HPDE6-E6E7 (cell line): ENCODE results near the gene L3MBTL1.
"Not testable (repeated sequence)": the region's sequence is repeated elsewhere in the genome, so short reads cannot be mapped to it uniquely, and the experiment has no call there.

Experiments
- DNase-seq: peaks from one replicate; pipeline ENCODE4 v3.0.0; 2011; ENCODE audit warnings: missing footprints; ENCODE audit errors: extremely low spot score

L3MBTL1 gene

DNA sequence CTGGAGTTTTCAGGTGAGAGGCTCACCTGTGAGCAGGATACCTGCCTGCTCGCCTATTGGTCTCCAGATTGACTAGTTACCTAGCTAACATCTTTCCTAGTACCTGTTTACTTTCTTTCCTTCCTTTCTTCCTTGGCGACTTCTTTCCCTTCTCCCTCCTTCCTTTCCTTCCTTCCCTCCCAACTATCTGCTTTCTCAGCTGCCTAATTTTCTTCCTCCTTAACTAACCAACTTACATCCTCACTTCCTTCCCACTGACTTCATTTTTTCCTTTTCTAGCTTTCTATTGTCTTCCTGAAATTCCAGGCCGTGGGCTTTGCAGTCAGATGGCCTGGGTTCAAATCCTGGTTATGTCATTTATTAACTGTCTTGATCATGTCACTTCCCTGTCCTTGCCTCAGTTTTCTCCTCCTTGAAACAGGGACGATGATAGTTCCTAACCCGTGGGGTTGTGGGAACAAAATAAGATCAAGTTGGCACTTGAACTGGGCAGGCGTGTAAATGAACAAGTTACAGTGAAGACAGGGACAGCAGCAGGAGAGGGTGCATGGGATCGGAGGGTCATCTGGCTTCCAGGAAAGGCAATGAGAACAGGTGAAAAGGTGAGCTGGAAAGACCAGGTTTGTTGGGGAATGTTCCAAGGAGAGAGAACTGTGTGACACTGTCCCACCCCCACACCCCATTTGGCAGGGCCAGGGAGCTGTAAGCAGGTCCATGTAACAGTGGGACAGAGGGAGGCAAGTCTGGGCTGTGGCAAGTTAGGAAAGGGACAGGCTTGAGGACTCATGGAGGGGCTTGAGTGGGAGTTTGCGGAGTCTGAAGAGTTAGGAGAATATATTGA, 51.9 kb downstream of the L3MBTL1 start:
- DNase-seq = no peak

DNA sequence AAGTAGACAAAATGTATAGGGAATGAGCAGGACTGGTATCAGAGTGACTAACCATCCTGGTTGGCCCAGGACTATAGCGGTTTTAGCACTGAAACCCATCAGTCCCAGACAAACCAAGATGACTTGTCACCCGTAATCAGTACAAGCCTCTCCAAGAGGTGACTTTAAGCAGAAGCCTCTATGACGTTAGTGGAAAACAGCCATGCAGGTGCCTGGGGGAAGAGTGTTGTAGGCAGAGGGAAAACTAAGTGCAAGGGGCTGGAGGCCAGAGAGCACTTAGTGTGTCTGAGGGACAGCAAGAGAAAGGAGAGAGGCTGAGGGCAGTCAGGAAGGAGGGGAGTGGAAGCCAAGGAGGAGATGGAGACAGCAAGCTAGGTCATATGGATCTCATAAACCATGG, 53.5 kb downstream of the L3MBTL1 start:
- DNase-seq = no peak

- DNase-seq = no peak
Observed at GRCh38 chr20:43563429-43563828, 55.9 kb downstream of the L3MBTL1 start.

DNA sequence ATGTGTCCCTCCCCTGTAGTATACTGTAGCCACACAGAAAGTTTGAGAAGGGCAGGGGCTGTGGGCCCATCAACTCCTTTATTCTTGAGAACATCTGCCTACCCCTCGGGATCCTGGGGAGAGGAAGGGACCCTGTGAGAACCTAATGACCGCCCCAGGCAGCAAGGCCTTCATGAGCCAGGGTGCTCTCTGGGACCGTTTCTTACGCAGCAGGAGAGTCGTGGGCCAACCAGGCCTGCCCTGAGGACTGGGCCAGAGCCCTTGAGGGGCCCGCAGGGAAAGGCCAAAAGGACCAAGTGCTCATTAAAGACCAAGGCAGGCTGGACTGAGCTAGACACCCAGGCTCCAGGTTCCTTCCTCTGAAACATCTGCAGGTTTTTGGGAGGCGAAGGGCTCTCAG, 56.5 kb downstream of the L3MBTL1 start:
- DNase-seq = no peak

DNA sequence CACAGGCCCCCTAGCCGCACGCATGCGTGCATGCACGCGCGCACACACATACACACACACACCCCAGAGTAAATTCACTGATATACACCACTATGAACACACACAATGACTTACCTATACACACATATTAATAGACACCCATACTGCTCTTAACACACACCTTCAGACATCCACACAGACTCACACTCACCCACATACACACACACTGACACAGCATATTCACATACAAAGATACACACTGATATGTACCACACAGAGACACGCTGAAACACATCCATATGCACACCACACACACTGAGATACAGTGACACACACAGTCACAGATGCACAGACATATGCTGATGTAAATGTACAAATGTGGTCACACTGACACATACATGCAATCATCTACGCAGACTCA, 57.0 kb downstream of the L3MBTL1 start:
- no peak for DNase-seq

DNA sequence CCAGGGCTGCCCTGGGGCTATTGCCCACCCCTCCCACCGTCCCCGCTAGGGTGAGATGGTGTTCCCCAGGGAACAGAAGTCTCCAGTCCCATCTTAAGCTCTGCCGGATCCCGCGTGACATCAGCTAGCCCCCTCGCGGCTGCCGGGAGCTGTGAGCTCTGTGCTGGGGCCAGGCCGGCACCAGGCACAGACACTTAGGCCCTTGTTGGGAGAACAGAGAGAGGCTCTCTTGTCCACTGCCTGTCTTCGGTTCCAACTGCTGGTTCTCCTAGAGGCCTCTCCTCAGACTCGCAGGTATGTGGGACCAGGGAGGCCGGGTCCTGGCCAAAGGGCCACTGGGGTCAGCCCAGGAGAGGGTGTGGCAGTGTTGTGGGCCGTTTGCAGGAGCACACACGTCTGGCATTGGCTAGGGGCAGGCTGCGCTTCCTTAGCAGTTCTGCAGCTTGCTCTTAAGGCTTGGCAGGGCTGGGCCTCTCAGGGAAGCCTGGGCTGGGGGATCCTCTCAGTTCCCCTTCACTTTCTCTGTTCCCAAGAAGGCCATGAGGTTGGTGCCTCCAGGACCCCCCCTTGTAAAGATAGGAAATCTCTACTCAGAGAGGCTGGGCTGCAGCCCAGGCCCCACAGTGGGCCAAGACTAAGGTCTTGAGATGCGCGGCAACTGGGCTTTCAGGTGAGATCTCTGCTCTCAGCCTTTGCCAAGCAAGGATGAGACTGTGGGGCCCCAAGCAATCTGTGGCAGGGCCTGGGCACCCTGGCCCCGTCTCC, 57.7 kb downstream of the L3MBTL1 start:
- no peak for DNase-seq

DNA sequence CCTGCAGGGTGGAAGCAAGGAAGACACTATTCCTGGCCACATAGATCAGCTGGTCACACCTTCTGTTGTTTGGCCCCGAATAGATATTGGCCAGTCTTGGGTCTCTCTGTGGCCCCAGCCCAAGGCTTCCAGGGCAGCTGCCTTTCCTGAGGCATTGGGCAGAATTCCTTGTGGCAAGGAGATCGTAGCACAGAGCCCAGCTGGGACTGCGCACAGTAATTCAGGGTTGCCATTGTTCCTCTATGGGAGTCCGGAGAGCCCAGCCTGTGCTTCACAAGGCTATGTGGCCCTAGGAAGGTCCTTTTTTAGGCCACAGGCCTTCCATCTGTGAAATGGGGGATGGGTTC, 58.2 kb downstream of the L3MBTL1 start:
- DNase-seq = no peak

DNA sequence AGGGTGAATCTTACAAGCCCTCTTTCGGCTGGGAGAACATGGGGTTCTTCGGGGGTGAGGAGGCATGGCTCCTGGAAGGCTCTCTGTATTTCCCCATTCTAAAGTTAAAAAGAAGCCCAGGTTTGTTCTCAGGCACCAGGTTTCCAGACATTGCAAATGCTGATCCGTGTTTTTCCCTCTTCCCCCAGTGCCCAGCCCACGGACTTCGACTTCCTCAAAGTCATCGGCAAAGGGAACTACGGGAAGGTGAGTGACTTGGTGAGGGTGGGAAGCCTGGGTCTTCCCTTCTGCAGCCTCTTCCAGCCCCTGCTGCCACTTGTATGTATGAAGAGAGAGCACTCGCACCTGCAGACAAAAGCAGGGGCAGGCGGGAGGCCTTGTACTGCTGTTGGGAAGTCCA, 60.0 kb downstream of the L3MBTL1 start:
- no peak for DNase-seq

DNA sequence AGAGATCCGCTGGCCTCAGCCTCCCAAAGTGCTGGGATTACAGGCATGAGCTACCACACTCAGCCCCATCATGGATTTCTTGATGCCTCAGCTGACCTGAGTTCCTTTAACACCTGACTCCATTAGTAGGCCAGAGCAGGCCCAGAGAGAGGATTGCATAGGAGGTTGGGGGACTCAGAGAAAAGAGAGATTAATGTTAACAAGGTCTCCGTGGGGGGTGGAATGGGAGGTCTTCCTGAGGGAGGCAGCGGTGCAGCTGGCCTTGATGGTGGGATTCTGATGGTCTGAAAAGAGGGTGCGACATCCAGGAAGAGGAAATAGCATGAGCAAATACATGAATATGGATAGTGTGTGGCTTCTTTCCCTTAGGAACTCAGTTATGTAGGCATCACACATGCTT, 61.2 kb downstream of the L3MBTL1 start:
- no peak for DNase-seq

DNA sequence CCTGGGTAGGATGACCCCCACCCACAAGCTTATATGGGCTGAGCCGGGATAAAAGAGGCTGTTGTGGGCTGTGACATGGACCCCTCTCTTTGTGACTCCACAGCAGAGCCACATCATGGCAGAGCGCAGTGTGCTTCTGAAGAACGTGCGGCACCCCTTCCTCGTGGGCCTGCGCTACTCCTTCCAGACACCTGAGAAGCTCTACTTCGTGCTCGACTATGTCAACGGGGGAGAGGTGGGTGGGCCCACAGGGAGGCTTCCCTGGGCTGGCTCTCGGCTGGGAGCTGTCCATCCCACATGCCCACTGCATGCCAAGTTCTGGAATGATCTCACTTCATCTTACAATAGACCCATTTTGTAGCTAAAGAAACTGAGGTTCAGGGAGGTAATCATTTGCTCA, 61.8 kb downstream of the L3MBTL1 start:
- DNase-seq = no peak

DNA sequence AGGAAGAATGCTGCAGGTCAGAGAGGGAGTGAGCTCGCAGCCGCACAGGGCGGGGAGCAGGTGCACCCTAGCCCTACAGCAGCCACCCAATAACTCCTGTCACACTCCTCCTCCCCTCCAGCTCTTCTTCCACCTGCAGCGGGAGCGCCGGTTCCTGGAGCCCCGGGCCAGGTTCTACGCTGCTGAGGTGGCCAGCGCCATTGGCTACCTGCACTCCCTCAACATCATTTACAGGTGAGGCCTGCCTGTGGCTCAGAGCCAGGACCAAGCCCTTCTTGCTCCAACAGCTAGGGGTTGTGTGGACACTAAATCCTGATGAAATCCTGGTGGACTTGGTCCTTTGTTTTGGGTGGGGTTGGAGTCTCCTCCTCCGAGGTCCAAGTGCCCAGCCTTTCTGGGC, 63.0 kb downstream of the L3MBTL1 start:
- no peak for DNase-seq

- no peak for DNase-seq
Observed at GRCh38 chr20:43571310-43571709, 63.8 kb downstream of the L3MBTL1 start.

- no peak for DNase-seq
Observed at GRCh38 chr20:43571771-43572170, 64.3 kb downstream of the L3MBTL1 start.

- DNase-seq = no peak
Observed at GRCh38 chr20:43572891-43573290, 65.4 kb downstream of the L3MBTL1 start.

GRCh38 chr20:43576108-43576507, 68.6 kb downstream of the L3MBTL1 start:
- DNase-seq = no peak

DNA sequence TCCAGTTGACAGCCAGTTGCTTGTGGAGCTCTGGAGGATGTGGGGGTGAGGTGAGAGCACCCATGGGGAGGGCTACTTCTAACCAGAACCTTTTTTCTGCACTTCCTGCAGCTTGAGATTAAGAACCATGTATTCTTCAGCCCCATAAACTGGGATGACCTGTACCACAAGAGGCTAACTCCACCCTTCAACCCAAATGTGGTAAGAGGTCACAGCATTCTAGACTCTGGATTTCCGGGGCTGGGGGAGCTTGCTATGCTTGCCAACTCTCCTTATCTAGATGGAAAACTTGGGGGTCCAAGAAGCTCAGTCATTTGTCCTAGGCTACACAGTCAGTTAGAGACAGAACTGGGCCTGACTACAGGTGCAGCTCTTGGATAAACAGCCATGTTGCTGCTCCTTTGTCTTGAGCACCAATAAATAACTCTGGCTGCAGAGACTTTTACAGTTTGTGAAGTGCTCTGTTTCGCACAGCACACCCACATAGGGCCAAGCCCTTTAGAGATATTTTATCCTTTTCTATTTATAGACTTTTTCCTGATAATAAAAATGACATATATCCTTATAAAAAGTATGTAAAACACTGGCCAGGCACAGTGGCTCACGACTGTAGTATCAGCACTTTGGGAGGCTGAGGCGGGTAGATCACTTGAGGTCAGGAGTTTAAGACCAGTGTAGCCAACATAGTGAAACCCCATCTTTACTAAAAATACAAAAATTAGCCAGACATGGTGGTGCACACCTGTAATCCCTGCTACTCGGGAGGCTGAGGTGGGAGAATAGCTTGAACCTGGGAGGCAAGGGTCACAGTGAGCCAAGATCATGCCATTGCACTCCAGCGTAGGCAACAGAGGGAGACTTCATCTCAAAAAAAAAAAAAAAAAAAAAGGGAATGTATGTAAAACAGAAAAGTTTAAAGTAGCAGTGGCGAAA, 72.6 kb downstream of the L3MBTL1 start:
- DNase-seq = no peak

DNA sequence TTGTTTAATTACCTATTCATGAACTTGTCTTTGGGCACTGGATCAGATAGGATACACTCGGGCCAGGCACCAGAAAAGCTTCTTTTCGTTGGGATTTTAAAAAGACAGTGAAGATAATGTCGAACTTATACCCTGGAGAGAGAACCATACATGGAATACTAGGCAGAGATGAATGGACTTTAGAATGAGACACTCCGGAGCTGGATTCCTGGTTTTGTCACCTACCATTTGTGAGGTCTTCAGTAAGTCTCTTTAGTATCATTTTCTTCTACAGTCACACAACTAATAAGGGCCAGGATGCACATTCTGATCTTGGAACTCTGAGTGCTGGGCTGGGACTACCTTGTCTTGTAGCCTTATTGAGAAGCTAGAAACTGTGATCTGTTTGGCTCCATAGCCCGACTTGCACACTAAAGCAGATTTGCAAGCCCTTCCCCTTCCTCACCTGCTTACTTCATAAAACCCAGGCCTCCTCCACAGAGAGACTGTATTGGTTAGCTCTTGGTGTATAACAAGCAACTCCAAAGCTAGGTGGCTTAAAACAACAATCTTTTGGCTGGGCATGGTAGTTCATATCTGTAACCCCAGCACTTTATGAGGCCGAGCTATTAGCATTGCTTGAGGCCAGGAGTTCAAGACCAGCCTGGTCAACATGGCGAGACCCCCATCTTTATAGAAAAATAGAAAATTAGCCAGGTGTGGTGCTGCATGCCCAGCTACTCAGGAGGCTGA, 75.8 kb downstream of the L3MBTL1 start:
- no peak for DNase-seq

- no peak for DNase-seq
Observed at GRCh38 chr20:43583982-43584432, 76.5 kb downstream of the L3MBTL1 start.

GRCh38 chr20:43584448-43585136, 77.1 kb downstream of the L3MBTL1 start:
- DNase-seq = no peak

GRCh38 chr20:43586641-43587040, 79.1 kb downstream of the L3MBTL1 start:
- DNase-seq = no peak

DNA sequence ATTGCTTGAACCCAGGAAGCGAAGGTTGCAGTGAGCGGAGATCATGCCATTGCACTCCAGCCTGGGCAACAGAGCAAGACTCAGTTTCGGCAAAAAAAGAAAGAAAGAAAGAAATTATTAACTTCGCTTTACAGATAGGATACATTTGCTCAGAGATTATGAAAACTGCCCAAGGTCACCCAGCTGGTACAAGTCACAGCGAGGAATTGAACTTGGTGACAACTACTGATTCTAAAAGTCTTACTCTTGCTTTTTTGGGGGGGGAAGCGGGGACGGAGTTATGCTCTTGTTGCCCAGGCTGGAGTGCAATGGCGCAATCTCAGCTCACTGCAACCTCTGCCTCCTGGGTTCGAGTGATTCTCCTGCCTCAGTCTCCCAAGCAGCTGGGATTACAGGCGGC, 81.0 kb downstream of the L3MBTL1 start:
- not testable (repeated sequence) for DNase-seq
